ENCODE data around the gene CALML5. TPM values are rescaled to one million over a fixed set of nuclear protein-coding genes. Genes with fewer than 3 reads are reported as not detected.

Gene CALML5
- polyA plus RNA-seq, 1 of the 3 experiments (the other 2 are of a cell fraction), result not detected

- Histone ChIP-seq H3K4me2 (no peak overlapping the region), H3K79me2 (ENCODE audit: insufficient read depth) (no peaks in the 10 kb centered on the region), H3K9me2 (no peaks in the 10 kb centered on the region), H3K36me3 (replicated peaks in 1 of 2; ENCODE audit: control insufficient read depth in 1 of 2, insufficient read depth in 2 of 2, low read length in 1 of 2) (no peaks in the 10 kb centered on the region), H3K4me3 (ENCODE audit: low read depth in 2 of 2, low read length in 1 of 2) (no peak overlapping the region), H4K20me1 (ENCODE audit: insufficient read depth) (no peaks in the 10 kb centered on the region), H3F3A (replicated peaks; ENCODE audit: insufficient read depth) (no peaks in the 10 kb centered on the region), H3K9me3 (0 out of 2 replicates have a peak, but pooled peaks cover 16% of the 10 kb centered on the region), H3K4me1 (ENCODE audit: control insufficient read depth in 1 of 2, insufficient read depth in 2 of 2, low read depth in 1 of 2, low read length in 1 of 2) (peaks cover 7 to 11% of the 10 kb centered on the region in 2 experiments; a peak in 1 of 4 replicates), H3K27ac (ENCODE audit: low read depth in 2 of 2, low read length in 1 of 2) (no peak overlapping the region), H3K9ac (no peak overlapping the region), H2AFZ (ENCODE audit: low read depth) (no peak overlapping the region), H3K27me3 (ENCODE audit: insufficient read depth) (no peaks in the 10 kb centered on the region)
- ChIA-PET POLR2A (no interaction called here), CTCF (no interaction called here)
- no peak for DNase-seq
- WGBS (ENCODE audit: low lambda C conversion rate), result 53% methylated on average over 6 of the region's 6 CpGs
- no peak for TF ChIP-seq TEAD4 (IDR thresholded peaks at IDR 0.05; ENCODE audit: borderline replicate concordance, insufficient read depth)
Observed at GRCh38 chr10:5544216-5544805, 44.9 kb upstream of the CALML5 start.

GRCh38 chr10:5543623-5544022 lies 44.3 kb upstream of the CALML5 start:
- no peak overlapping the region for H3K4me2 ChIP-seq
- no peaks in the 10 kb centered on the region for H3F3A ChIP-seq (replicated peaks; ENCODE audit: insufficient read depth)
- no peak overlapping the region for H3K9ac ChIP-seq
- no peaks in the 10 kb centered on the region for H3K36me3 ChIP-seq (replicated peaks in 1 of 2; ENCODE audit: control insufficient read depth in 1 of 2, insufficient read depth in 2 of 2, low read length in 1 of 2)
- H3K4me3 ChIP-seq (ENCODE audit: low read depth in 2 of 2, low read length in 1 of 2), result no peak overlapping the region
- no peak for TF ChIP-seq POLR2AphosphoS5 (IDR thresholded peaks at IDR 0.05; ENCODE audit: low read depth, low read length)
- TF ChIP-seq EZH2phosphoT487 (IDR thresholded peaks at IDR 0.05; ENCODE audit: borderline replicate concordance, low read depth), result no peak
- no peak for TF ChIP-seq SIN3A (IDR thresholded peaks at IDR 0.05; ENCODE audit: borderline replicate concordance, low read depth, low read length)
- no peak for TF ChIP-seq SMC3 (IDR thresholded peaks at IDR 0.05; ENCODE audit: low read depth, low read length)
- no peak for TF ChIP-seq USF1 (IDR thresholded peaks at IDR 0.05; ENCODE audit: borderline replicate concordance, low read depth)
- TF ChIP-seq FOXM1 (IDR thresholded peaks at IDR 0.05; ENCODE audit: low read depth), result no peak
- no peak for TF ChIP-seq GATA2 (CRISPR knock-in tag; IDR thresholded peaks at IDR 0.05)
- TF ChIP-seq RAD21 (IDR thresholded peaks at IDR 0.05; ENCODE audit: low read length), result no peak
- TF ChIP-seq PBX3 (IDR thresholded peaks at IDR 0.05), result no peak
- TF ChIP-seq NRF1 (IDR thresholded peaks at IDR 0.05; ENCODE audit: low read depth, low read length), result no peak
- no peak for TF ChIP-seq RCOR1 (IDR thresholded peaks at IDR 0.05; ENCODE audit: low read length)
- no peak for TF ChIP-seq MAX (IDR thresholded peaks at IDR 0.05; ENCODE audit: low read depth)
- no peak for TF ChIP-seq YY1 (IDR thresholded peaks at IDR 0.05; ENCODE audit: low read depth)
- TF ChIP-seq USF2 (IDR thresholded peaks at IDR 0.05; ENCODE audit: borderline replicate concordance, low read depth, low read length), result no peak
- TF ChIP-seq ZBTB33 (IDR thresholded peaks at IDR 0.05; ENCODE audit: borderline replicate concordance, low read depth), result no peak
- no peak for TF ChIP-seq MXI1 (IDR thresholded peaks at IDR 0.05; ENCODE audit: low read depth, low read length)
- WGBS (ENCODE audit: low lambda C conversion rate), result 90% methylated on average over 1 of the region's 1 CpG
- no peaks in the 10 kb centered on the region for H3K27me3 ChIP-seq (ENCODE audit: insufficient read depth)
- H2AFZ ChIP-seq (ENCODE audit: low read depth), result no peak overlapping the region
- CTCF ChIA-PET, result no interaction called here
- no peaks in the 10 kb centered on the region for H3K9me2 ChIP-seq
- H4K20me1 ChIP-seq (ENCODE audit: insufficient read depth), result no peaks in the 10 kb centered on the region
- H3K27ac ChIP-seq (ENCODE audit: low read depth in 2 of 2, low read length in 1 of 2), result no peak overlapping the region
- H3K79me2 ChIP-seq (ENCODE audit: insufficient read depth), result no peaks in the 10 kb centered on the region
- H3K9me3 ChIP-seq, result 0 out of 2 replicates have a peak, but pooled peaks cover 16% of the 10 kb centered on the region
- POLR2A ChIA-PET, result no interaction called here
- DNase-seq, result no peak
- H3K4me1 ChIP-seq (ENCODE audit: control insufficient read depth in 1 of 2, insufficient read depth in 2 of 2, low read depth in 1 of 2, low read length in 1 of 2), result peaks cover 4 to 5% of the 10 kb centered on the region in 2 experiments; a peak in 1 of 4 replicates

All from SK-N-SH (cell line).